ENCODE results near the gene LMAN1. TPM values are rescaled to one million over a fixed set of nuclear protein-coding genes. Genes with fewer than 3 reads are reported as not detected.

The LMAN1 gene
- polyA plus RNA-seq, 1 donor, result 94.4 TPM

GRCh38 chr18:59386909-59387686 is 28.0 kb upstream of the LMAN1 start:
- no peak for DNase-seq
- no peaks in the 10 kb centered on the region for H3K4me1 ChIP-seq (ENCODE audit: control insufficient read depth, insufficient read depth, low read length)
- 40% methylated on average over 1 of the region's 8 CpGs for WGBS (ENCODE audit: insufficient coverage, low lambda C conversion rate)
- no peak overlapping the region for H3K27ac ChIP-seq (ENCODE audit: low read length)
- H3K9me3 ChIP-seq (ENCODE audit: control insufficient read depth, low read depth, low read length), result no peaks in the 10 kb centered on the region
- no peaks in the 10 kb centered on the region for H3K36me3 ChIP-seq (ENCODE audit: control insufficient read depth, insufficient read depth, low read length)
- H3K4me3 ChIP-seq (ENCODE audit: low read length), result no peak overlapping the region
- H3K27me3 ChIP-seq (ENCODE audit: control insufficient read depth, insufficient read depth, low read length), result peaks cover 3% of the 10 kb centered on the region

- Histone ChIP-seq H3K36me3 (ENCODE audit: control insufficient read depth, insufficient read depth, low read length) (no peaks in the 10 kb centered on the region), H3K27ac (ENCODE audit: low read length) (no peak overlapping the region), H3K9me3 (ENCODE audit: control insufficient read depth, low read depth, low read length) (no peaks in the 10 kb centered on the region), H3K4me1 (ENCODE audit: control insufficient read depth, insufficient read depth, low read length) (no peaks in the 10 kb centered on the region), H3K4me3 (ENCODE audit: low read length) (no peak overlapping the region), H3K27me3 (ENCODE audit: control insufficient read depth, insufficient read depth, low read length) (peaks cover 3% of the 10 kb centered on the region)
- 90% methylated on average over 2 of the region's 4 CpGs for WGBS (ENCODE audit: insufficient coverage, low lambda C conversion rate)
- DNase-seq, result no peak
Observed at GRCh38 chr18:59385191-59385590, 26.1 kb upstream of the LMAN1 start.

GRCh38 chr18:59383851-59384250 is 24.8 kb upstream of the LMAN1 start:
- Histone ChIP-seq H3K9me3 (ENCODE audit: control insufficient read depth, low read depth, low read length) (no peaks in the 10 kb centered on the region), H3K27me3 (ENCODE audit: control insufficient read depth, insufficient read depth, low read length) (peaks cover 3% of the 10 kb centered on the region), H3K36me3 (ENCODE audit: control insufficient read depth, insufficient read depth, low read length) (no peaks in the 10 kb centered on the region), H3K27ac (ENCODE audit: low read length) (no peak overlapping the region), H3K4me3 (ENCODE audit: low read length) (no peak overlapping the region), H3K4me1 (ENCODE audit: control insufficient read depth, insufficient read depth, low read length) (no peaks in the 10 kb centered on the region)
- WGBS (ENCODE audit: insufficient coverage, low lambda C conversion rate), result no CpG with 5 or more reads among the region's 6 CpGs
- no peak for DNase-seq

GRCh38 chr18:59382383-59382782 is 23.3 kb upstream of the LMAN1 start:
- DNase-seq, result no peak
- no peaks in the 10 kb centered on the region for H3K9me3 ChIP-seq (ENCODE audit: control insufficient read depth, low read depth, low read length)
- H3K4me1 ChIP-seq (ENCODE audit: control insufficient read depth, insufficient read depth, low read length), result no peaks in the 10 kb centered on the region
- no peaks in the 10 kb centered on the region for H3K36me3 ChIP-seq (ENCODE audit: control insufficient read depth, insufficient read depth, low read length)
- WGBS (ENCODE audit: insufficient coverage, low lambda C conversion rate), result 100% methylated on average over 1 of the region's 7 CpGs
- H3K4me3 ChIP-seq (ENCODE audit: low read length), result no peak overlapping the region
- H3K27me3 ChIP-seq (ENCODE audit: control insufficient read depth, insufficient read depth, low read length), result peaks cover 3% of the 10 kb centered on the region
- no peak overlapping the region for H3K27ac ChIP-seq (ENCODE audit: low read length)

GRCh38 chr18:59381949-59382348 is 22.9 kb upstream of the LMAN1 start:
- DNase-seq, result no peak
- Histone ChIP-seq H3K4me3 (ENCODE audit: low read length) (no peak overlapping the region), H3K27me3 (ENCODE audit: control insufficient read depth, insufficient read depth, low read length) (peaks cover 3% of the 10 kb centered on the region), H3K9me3 (ENCODE audit: control insufficient read depth, low read depth, low read length) (no peaks in the 10 kb centered on the region), H3K4me1 (ENCODE audit: control insufficient read depth, insufficient read depth, low read length) (no peaks in the 10 kb centered on the region), H3K27ac (ENCODE audit: low read length) (no peak overlapping the region), H3K36me3 (ENCODE audit: control insufficient read depth, insufficient read depth, low read length) (no peaks in the 10 kb centered on the region)
- 59% methylated on average over 4 of the region's 6 CpGs for WGBS (ENCODE audit: insufficient coverage, low lambda C conversion rate)

- Histone ChIP-seq H3K27me3 (ENCODE audit: control insufficient read depth, insufficient read depth, low read length) (peaks cover 3% of the 10 kb centered on the region), H3K4me1 (ENCODE audit: control insufficient read depth, insufficient read depth, low read length) (no peaks in the 10 kb centered on the region), H3K27ac (ENCODE audit: low read length) (no peak overlapping the region), H3K9me3 (ENCODE audit: control insufficient read depth, low read depth, low read length) (no peaks in the 10 kb centered on the region), H3K36me3 (ENCODE audit: control insufficient read depth, insufficient read depth, low read length) (no peaks in the 10 kb centered on the region), H3K4me3 (ENCODE audit: low read length) (no peak overlapping the region)
- 100% methylated on average over 2 of the region's 5 CpGs for WGBS (ENCODE audit: insufficient coverage, low lambda C conversion rate)
- DNase-seq, result no peak
Observed at GRCh38 chr18:59380706-59381105, 21.6 kb upstream of the LMAN1 start.

- H3K4me1 ChIP-seq (ENCODE audit: control insufficient read depth, insufficient read depth, low read length), result no peaks in the 10 kb centered on the region
- no peak overlapping the region for H3K4me3 ChIP-seq (ENCODE audit: low read length)
- H3K9me3 ChIP-seq (ENCODE audit: control insufficient read depth, low read depth, low read length), result no peaks in the 10 kb centered on the region
- H3K36me3 ChIP-seq (ENCODE audit: control insufficient read depth, insufficient read depth, low read length), result no peaks in the 10 kb centered on the region
- peaks cover 3% of the 10 kb centered on the region for H3K27me3 ChIP-seq (ENCODE audit: control insufficient read depth, insufficient read depth, low read length)
- 92% methylated on average over 2 of the region's 3 CpGs for WGBS (ENCODE audit: insufficient coverage, low lambda C conversion rate)
- DNase-seq, result no peak
- H3K27ac ChIP-seq (ENCODE audit: low read length), result no peak overlapping the region
Observed at GRCh38 chr18:59379772-59380522, 20.9 kb upstream of the LMAN1 start.

GRCh38 chr18:59377613-59378337 is 18.7 kb upstream of the LMAN1 start:
- no peak overlapping the region for H3K27ac ChIP-seq (ENCODE audit: low read length)
- DNase-seq, result no peak
- H3K4me1 ChIP-seq (ENCODE audit: control insufficient read depth, insufficient read depth, low read length), result no peaks in the 10 kb centered on the region
- H3K9me3 ChIP-seq (ENCODE audit: control insufficient read depth, low read depth, low read length), result no peaks in the 10 kb centered on the region
- H3K4me3 ChIP-seq (ENCODE audit: low read length), result no peak overlapping the region
- no peaks in the 10 kb centered on the region for H3K36me3 ChIP-seq (ENCODE audit: control insufficient read depth, insufficient read depth, low read length)
- WGBS (ENCODE audit: insufficient coverage, low lambda C conversion rate), result 65% methylated on average over 2 of the region's 5 CpGs
- H3K27me3 ChIP-seq (ENCODE audit: control insufficient read depth, insufficient read depth, low read length), result peaks cover 7% of the 10 kb centered on the region

- no peaks in the 10 kb centered on the region for H3K9me3 ChIP-seq (ENCODE audit: control insufficient read depth, low read depth, low read length)
- no CpG with 5 or more reads among the region's 7 CpGs for WGBS (ENCODE audit: insufficient coverage, low lambda C conversion rate)
- DNase-seq, result no peak
- no peak overlapping the region for H3K4me3 ChIP-seq (ENCODE audit: low read length)
- no peak overlapping the region for H3K27ac ChIP-seq (ENCODE audit: low read length)
- H3K36me3 ChIP-seq (ENCODE audit: control insufficient read depth, insufficient read depth, low read length), result no peaks in the 10 kb centered on the region
- peaks cover 11% of the 10 kb centered on the region for H3K27me3 ChIP-seq (ENCODE audit: control insufficient read depth, insufficient read depth, low read length)
- no peaks in the 10 kb centered on the region for H3K4me1 ChIP-seq (ENCODE audit: control insufficient read depth, insufficient read depth, low read length)
Observed at GRCh38 chr18:59376351-59376935, 17.4 kb upstream of the LMAN1 start.

GRCh38 chr18:59374128-59374527 is 15.1 kb upstream of the LMAN1 start:
- no peak for DNase-seq
- H3K27ac ChIP-seq (ENCODE audit: low read length), result no peak overlapping the region
- H3K4me1 ChIP-seq (ENCODE audit: control insufficient read depth, insufficient read depth, low read length), result no peaks in the 10 kb centered on the region
- no peaks in the 10 kb centered on the region for H3K36me3 ChIP-seq (ENCODE audit: control insufficient read depth, insufficient read depth, low read length)
- peaks cover 13% of the 10 kb centered on the region for H3K27me3 ChIP-seq (ENCODE audit: control insufficient read depth, insufficient read depth, low read length)
- H3K4me3 ChIP-seq (ENCODE audit: low read length), result no peak overlapping the region
- WGBS (ENCODE audit: insufficient coverage, low lambda C conversion rate), result no CpG with 5 or more reads among the region's 3 CpGs
- H3K9me3 ChIP-seq (ENCODE audit: control insufficient read depth, low read depth, low read length), result no peaks in the 10 kb centered on the region

Measured in large intestine (tissue), 3 donors.